WTC11 (cell line): ENCODE measurements around the gene DYNC1LI2.

Experiments used
- CTCF ChIP-seq: fragments of 200-600 bp; IDR thresholded peaks from 2 replicates; pipeline ENCODE4 v1.8.0; 2022; ENCODE audit warnings: antibody characterized with exemption
- ESRRA ChIP-seq: sonication (generic); formaldehyde crosslinking; IDR thresholded peaks from 2 replicates; pipeline ENCODE4 v1.8.1; 2022; ENCODE audit warnings: mild to moderate bottlenecking, missing genetic modification reagents, borderline replicate concordance
- FOXJ3 ChIP-seq: sonication (generic); formaldehyde crosslinking; IDR thresholded peaks from 2 replicates; pipeline ENCODE4 v1.9.0; 2021; ENCODE audit warnings: missing genetic modification reagents, mild to moderate bottlenecking, borderline replicate concordance
- IRF2 ChIP-seq: sonication (generic); formaldehyde crosslinking; IDR thresholded peaks from 2 replicates; pipeline ENCODE4 v1.8.0; 2022; ENCODE audit warnings: low read depth, missing genetic modification reagents, borderline replicate concordance
- JAZF1 ChIP-seq: fragments of 250-450 bp; sonication (Bioruptor Pico); IDR thresholded peaks from 2 replicates; pipeline ENCODE4 v1.9.0; 2021; ENCODE audit warnings: moderate library complexity, mild to moderate bottlenecking, inconsistent platforms
- KAT7 ChIP-seq: sonication (generic); formaldehyde crosslinking; IDR thresholded peaks from 2 replicates; pipeline ENCODE4 v1.8.1; 2023; ENCODE audit warnings: missing genetic modification reagents, mild to moderate bottlenecking, borderline replicate concordance
- MLX ChIP-seq: sonication (generic); formaldehyde crosslinking; IDR thresholded peaks from 2 replicates; pipeline ENCODE4 v1.8.1; 2023; ENCODE audit warnings: mild to moderate bottlenecking, missing genetic modification reagents, moderate library complexity
- NFYB ChIP-seq: sonication (generic); formaldehyde crosslinking; conservative IDR thresholded peaks from 2 replicates; pipeline ENCODE4 v1.8.0; 2022; ENCODE audit warnings: low read depth, missing genetic modification reagents
- SP1 ChIP-seq: sonication (generic); formaldehyde crosslinking; conservative IDR thresholded peaks from 2 replicates; pipeline ENCODE4 v1.8.1; 2022; ENCODE audit warnings: missing genetic modification reagents
- TCF7 ChIP-seq: sonication (generic); formaldehyde crosslinking; IDR thresholded peaks from 2 replicates; pipeline ENCODE4 v1.8.0; 2022; ENCODE audit warnings: mild to moderate bottlenecking, low read depth, missing genetic modification reagents, moderate library complexity
- ZNF317 ChIP-seq: sonication (generic); formaldehyde crosslinking; IDR thresholded peaks from 2 replicates; pipeline ENCODE4 v1.8.1; 2023; ENCODE audit warnings: low read depth, mild to moderate bottlenecking, moderate library complexity, missing genetic modification reagents, borderline replicate concordance
- TF ChIP-seq, protein P1 (sequence below): sonication (generic); formaldehyde crosslinking; IDR thresholded peaks from 2 replicates; pipeline ENCODE4 v1.8.1; 2023; ENCODE audit warnings: mild to moderate bottlenecking, missing genetic modification reagents, moderate library complexity
- TF ChIP-seq, protein P2 (sequence below): sonication (generic); formaldehyde crosslinking; IDR thresholded peaks from 2 replicates; pipeline ENCODE4 v1.8.0; 2022; ENCODE audit warnings: mild to moderate bottlenecking, missing genetic modification reagents

DNA sequence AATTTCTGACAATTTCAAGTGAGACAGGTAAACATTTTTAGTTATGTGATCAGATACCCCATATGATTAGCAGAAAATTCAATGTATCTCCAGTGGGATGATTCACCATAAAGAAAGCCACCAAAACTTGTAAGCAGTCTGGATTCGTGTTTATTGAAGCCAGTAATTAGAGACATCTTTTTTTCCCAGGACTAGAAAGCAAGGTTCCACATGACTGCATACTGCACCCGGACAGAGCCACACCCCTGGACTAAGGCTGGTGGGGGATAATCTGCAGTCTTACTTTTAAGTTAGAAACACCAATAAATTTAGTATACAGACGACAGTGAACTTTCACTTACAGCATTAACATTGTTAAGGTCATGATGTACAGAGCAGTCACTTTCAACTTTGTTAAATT is 30.6 kb downstream of the DYNC1LI2 start:
- TF ChIP-seq CTCF (no peak), IRF2 (CRISPR knock-in tag) (no peak), ESRRA (CRISPR knock-in tag) (no peak), NFYB (CRISPR knock-in tag) (no peak), TCF7 (no peak), SP1 (no peak), FOXJ3 (CRISPR knock-in tag) (no peak), JAZF1 (no peak), ZNF317 (no peak), KAT7 (CRISPR knock-in tag) (no peak), MLX (CRISPR knock-in tag) (no peak)
- TF ChIP-seq, protein P1, sequence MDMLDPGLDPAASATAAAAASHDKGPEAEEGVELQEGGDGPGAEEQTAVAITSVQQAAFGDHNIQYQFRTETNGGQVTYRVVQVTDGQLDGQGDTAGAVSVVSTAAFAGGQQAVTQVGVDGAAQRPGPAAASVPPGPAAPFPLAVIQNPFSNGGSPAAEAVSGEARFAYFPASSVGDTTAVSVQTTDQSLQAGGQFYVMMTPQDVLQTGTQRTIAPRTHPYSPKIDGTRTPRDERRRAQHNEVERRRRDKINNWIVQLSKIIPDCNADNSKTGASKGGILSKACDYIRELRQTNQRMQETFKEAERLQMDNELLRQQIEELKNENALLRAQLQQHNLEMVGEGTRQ = no peak
- TF ChIP-seq, protein P2, sequence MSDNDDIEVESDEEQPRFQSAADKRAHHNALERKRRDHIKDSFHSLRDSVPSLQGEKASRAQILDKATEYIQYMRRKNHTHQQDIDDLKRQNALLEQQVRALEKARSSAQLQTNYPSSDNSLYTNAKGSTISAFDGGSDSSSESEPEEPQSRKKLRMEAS = no peak
